ENCODE results near the gene TAF11.
A peak's percentile ranks its signal among the peaks of the same experiment; 100 is the strongest.
"Not testable (repeated sequence)": the region's sequence is repeated elsewhere in the genome, so short reads cannot be mapped to it uniquely, and the experiment has no call there.

Gene TAF11, protein sequence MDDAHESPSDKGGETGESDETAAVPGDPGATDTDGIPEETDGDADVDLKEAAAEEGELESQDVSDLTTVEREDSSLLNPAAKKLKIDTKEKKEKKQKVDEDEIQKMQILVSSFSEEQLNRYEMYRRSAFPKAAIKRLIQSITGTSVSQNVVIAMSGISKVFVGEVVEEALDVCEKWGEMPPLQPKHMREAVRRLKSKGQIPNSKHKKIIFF

DNA sequence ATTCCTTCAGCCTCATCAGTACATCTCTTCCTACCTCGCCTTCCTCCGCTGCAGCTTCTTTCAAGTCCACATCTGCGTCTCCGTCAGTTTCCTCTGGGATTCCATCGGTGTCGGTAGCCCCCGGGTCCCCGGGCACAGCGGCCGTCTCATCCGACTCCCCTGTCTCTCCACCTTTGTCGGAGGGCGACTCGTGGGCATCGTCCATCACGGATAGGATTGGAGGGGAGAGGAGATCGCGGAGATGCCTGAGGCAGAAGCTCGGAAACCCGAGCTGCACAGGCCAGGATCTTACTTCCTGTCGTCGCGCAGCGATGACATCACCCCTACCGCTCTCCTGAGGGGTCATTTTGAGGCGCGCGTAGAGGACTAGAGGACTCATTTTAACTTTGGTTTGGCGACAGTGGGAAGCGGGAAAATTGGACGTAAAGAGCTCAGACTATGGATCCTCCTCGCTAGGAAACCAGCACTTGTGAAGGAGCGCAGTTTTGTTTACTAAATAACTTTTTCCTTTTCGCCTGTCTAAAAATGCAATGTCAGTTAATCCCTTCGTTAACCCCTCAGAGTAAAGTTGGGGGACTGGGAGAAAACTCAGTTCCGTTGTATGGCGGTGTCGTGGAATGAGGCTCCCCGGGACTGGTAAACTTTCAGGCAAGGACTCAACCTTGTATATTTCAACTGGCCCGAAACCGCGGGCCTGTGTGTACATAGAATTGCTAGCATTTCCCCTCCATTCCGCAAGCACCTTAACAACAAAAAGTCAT, at the start of gene TAF11:
Gene TAF11, minus strand, starts transcription at position 290 of the 761 bp plus-strand sequence. Its CDS starts 85 bp downstream, at position 205.
- DNase-seq = peak; percentile 88 to 92

DNA sequence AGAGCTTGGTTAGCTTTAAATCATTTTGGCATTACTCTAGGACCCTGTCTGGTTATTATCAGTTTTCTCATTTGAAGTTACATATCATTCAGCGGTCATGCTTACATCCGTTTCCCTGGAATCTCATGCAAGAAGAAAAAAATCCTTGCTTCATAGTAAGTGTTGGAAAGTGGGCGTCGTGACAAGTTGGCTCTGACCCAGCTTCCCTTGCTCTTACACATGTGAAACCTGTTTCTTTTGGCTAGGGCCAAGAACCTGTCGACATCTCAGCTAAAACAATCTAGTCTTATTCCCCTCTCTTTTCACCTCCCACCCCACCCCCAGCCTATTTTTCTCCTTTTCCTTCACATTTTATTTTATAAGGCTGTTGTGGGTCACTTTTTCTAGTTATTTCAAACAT, 46.7 kb upstream of the TAF11 start:
- no peak for DNase-seq

DNA sequence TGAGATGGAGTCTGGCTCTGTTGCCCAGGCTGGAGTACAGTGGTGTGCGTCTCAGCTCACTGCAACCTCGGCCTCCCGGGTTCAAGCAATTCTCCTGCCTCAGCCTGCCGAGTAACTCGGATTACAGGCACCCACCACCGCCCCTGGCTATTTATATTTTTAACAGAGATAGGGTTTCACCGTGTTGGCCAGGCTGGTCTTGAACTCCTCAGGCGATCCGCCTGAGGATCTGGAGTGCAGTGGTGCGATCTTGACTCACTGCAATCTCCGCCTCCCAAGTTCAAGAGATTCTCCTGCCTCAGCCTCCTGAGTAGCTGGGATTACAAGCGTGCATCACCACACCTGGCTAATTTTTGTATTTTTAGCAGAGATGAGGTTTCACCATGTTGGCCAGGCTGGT, 44.4 kb upstream of the TAF11 start:
- DNase-seq = not testable (repeated sequence)

DNA sequence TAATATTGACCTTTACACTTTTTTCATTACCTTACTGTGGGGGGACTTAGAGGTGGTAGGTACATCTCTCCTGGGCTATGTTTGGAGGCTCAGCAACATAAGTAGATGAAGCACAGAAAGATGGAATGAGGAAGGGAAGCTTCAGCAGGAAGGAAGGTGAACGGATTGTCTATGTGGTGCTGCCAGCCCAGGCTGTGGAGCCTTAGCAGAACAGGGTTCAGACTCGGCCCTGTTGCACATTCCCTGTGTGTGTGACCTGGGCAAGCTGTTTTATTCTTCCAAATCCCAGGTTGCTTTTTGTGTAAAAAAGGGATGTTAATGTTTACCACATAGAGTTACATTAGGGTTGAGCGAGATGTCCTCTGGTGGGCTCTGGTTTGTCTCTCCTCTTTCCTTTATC, 42.4 kb upstream of the TAF11 start:
- DNase-seq = no peak

DNA sequence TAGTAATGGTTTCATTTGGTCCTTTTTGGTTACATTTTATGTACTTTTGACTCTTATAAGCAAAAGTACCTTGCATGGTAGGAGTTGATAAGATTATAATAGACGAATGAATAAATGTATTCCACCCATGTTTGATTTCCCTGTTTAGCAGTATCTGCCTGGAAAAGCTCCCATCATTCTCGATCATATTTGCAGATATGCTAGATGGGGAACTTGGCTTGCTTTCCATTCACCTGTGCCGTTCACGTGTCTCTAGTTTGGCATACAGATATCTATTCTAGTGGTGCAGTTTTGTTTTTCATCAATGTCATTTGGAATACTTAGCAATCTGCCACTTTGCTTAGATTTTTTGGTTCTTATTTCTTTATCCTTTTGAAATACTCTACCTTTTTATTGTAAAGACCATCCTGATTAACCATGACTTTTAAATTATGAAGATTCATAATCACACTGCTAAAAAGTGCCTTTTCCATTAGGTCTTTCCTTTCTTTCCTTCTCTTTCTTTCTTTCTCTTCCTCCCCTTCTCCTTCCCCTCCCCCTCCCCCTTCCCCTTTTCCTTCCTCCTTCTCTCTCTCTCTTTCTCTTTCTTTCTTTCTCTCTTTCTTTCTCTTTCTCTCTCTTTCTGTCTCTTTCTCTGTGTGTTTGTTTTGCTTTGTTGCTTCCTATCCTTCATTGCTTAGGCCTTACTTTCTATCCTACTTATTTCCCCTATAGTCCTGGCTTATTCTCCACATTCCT, 41.6 kb upstream of the TAF11 start:
- DNase-seq = no peak

DNA sequence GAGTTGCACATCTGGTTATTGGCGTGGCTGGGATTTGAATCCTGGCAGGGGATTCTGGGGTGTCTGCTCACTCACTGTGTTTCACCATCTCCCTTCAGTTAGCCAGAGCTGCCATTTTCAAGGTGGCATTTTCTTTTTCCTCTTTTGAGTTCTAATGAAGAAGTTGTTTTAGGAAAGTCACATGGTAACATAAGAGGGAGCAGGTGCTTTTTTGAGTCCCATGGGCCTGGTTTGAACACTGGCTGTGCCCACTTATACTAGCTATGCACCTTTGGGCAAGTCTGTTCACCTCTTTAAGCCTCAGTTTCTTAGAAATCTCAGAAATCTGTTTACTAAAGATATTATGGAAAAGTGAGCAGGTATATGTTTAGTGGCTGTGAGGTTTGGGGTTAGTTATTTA, 40.9 kb upstream of the TAF11 start:
- DNase-seq = no peak

DNA sequence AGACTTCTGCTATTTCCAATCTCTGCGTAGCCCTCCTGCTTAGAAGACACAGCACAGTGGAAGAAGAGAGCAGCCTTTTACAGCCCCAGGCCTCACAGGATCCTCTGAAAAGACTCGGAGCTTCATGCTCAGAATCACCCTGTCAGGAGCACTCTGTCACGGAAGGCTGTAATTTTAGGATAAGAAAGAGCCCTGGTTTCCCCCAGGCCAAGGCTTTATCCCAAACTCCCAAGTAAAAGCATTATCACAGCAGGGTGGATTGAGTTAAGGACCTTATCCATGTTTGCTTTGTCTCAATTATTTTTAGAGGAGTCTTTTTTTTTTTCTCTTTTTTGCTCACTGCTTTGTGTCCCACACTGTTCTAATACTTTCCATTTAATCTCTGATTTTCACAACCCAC, 40.4 kb upstream of the TAF11 start:
- no peak for DNase-seq

DNA sequence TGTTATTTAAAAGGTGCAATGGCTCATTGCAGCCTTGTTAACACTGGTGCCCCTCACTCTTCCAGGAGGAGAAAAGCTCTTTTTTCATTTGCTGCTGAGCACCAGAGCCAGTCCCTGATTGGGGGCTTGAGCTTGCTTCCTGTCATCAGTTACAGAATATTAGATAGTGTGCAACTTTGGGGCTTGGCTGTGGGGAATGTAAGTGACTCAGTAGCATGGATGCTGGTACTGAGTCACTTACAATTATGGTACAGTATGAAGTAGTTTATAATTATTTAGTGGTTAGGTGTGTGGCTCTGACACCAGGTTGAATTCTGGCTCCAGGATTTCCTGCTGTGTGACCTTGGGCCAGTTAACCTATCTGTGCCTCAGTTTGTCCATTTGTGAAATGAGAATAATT, 38.8 kb upstream of the TAF11 start:
- DNase-seq = no peak

DNA sequence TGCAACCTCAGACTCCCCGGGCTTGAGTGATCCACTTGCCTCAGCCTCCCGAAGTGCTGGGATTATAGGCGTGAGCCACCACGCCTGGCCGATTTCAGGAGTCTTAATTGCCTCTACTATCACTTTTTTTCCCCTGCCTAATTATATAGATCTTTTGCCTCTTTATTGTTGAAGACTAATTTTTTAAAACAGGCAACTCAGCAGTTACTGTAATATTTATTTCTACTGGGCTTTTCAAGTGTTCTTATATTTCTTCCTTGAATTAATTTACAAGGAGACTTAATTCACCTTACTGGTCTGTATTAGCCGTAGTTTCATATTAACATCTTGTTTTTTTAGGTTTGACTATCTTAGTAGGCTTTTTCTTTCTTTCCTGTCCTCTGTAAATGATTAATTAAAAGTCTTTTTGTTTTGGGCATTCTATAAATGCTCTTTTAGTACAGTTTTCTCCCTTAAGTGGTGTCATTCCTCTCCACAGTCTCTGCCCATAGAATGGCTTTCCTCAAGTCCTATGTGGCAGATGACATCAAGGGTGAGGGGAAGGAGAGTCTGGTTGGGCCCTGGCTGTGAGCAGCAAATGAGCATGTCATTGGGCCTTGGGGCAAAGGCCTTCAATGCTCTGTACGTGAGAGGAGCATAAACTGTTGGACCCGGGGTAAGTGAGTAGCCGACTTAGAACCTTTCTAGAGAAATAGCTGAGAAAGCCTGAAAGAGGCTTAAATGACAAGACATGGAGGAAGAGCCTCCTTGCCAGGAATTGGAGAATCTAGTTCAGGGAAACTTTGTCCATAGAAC, 37.2 kb upstream of the TAF11 start:
- DNase-seq = no peak

DNA sequence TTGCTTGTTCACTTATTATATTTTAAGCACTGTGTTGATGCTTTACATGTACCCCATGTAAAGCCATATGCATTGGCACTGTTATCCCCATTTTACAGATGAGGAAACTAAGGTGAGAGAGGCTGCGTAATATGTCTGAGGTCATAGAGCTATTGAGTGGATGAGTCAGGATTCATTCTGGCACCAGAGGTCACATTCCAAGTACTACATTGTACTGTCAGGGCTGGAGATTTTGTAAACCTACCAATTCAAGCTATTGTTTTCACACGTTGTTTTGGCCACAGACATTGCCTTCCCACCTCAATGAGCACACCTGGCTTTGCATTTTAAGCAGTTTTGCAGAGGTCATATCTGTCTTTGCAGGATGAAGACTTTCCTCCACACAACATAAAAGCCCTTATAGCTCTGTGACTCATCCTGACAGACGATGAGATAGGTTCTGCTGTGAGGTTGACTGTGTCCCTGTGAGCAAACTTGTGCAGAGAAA, 34.4 kb upstream of the TAF11 start:
- DNase-seq = no peak

DNA sequence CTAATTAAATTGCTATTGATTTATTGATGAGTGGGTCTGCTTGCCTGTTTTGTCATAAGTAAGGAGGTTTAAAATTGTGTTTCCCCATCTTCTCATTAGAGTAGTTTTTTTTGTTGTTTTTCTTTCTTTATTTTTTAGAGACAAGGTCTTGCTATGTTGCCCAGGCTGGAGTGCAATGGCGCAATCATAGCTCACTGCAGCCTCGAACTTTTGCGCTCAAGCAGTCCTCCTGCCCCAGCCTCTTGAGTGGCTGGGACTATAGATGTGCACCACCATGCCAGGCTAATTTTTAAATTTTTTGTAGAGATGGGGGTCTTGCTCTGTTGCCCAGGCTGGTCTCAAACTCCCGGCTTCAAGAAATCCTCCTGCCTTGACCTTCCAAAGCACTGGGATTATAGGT, 32.3 kb upstream of the TAF11 start:
- DNase-seq = no peak

DNA sequence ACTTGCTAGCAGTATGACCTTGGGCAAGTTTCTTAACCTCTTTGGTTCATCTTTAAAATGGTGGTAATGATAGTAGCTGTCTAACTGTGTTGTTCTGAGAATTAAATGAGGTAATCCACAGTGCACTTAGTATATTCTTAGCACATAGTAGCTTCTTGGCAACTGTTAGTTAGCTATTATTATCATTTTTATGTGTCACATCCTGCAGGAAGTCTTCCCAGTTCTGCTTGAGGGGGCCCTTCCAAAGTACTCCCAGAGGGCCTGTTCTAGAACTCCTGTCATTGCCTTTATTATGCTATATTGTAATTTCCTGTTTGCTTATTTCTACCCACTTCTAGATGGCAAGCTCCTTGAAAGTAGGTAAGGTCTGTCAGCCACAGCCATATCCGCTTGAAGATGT, 31.8 kb upstream of the TAF11 start:
- DNase-seq = no peak

DNA sequence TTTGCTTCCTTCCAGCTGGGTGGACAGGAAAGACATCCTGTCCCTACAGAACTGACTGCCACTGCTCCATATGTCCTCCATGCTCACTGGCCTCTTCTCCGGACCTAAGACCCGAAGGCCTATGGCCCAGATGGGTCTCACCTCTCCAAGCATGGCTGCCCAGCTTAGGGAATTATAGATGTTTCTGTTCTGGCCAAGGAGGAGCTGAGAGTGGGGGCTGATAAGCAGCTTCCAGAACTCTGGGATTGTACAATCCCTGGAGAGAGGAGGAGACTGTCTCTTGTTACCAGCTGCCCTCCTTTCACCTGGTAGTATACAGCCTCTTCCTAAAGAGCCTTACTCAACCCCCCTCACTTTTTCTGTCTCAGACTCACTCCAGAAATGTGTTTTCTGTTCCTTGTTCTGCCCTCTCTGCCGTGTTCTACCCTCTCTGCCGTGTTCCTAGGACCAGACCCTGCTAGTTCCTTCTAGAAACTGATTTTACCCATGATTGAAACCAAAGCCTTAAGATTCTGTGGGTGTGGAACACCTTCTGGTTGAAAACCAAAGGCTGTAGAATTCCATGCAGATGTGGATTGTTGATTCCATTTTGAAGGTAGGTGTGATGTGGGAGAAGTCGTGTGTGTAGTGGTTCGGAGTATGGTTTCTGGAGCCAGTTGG, 29.9 kb upstream of the TAF11 start:
- no peak for DNase-seq

DNA sequence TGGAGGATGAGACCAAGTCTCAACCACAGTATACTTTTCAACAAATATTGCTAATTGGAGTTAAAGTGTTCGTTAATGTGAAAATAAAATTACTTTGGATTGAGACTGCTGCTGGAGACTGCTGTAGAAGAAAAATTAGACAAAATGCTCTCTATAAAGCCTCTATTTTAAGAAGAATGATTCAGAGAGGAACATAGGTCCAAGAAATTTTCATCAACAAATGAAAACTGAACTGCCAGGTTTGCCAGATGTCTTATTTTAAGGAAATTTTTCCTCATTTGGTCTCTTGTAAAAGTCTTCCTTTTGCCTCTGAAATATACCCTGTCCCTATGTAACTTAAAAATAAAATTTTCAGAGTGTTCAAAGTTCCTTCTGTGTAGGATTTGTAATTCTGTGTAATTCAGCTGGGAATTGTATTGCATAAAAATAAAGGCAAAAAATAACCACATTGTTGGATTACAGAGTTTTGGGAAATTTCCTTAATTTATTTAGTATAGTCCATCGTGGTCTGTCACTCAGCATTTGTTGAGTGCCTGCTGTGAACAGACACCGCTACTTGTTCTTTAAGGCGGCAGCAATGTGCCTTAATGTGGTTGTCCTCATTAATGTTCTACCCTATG, 28.6 kb upstream of the TAF11 start:
- no peak for DNase-seq

DNA sequence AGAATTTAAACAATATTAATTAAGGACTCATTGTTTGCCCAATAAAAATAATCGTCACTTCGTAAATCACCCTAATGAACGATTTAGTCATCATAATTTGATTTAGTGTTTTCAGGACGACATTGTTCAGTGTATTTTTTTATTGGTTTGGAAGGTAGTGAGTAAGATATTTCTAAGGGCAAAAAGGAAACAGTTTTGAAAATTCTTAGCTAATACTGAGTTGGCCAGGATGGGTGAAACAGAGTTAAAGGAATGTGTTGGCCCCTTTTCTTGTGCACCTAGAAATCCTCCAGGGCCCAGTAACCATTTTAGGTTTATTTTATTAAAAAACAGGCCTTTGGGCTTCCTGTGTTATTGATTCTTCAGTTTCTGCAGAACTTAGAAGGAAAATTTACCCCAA, 26.5 kb upstream of the TAF11 start:
- no peak for DNase-seq

DNA sequence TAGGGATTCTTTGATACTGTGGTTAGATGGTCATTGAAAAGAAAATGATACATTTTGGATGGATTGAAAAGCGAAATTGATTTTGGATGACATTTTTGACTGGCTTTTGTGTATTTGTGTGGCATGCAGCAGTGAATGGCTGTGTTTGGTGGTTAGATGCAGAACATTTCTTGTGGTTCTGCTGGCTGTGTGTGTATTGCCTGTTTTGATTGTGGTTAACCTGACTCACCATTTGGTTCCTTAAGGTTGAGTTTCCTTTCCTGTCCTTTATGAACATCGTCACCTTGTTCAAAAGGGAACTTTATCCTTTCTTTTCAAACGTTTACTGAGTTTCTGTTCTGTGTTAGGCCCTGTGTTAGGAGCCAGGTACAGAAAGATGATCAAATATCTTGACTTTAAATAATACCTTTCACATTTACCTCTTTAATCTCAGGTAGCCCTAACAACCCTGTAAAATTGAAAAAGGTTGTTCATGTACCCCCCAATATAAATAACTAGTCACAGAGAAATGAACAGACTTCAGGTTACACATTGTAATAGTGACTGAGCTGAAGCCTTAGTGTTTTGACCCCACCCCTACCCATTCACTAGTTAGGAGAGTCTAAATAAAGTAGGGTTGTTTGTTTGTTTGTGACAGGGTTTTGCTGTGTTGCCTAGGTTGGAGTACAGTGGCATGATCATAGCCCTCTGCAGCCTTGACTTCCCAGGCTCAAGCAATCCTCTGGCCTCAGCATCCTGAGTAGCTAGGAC, 25.0 kb upstream of the TAF11 start:
- DNase-seq = peak in 1 of 2 donors; percentile 56

DNA sequence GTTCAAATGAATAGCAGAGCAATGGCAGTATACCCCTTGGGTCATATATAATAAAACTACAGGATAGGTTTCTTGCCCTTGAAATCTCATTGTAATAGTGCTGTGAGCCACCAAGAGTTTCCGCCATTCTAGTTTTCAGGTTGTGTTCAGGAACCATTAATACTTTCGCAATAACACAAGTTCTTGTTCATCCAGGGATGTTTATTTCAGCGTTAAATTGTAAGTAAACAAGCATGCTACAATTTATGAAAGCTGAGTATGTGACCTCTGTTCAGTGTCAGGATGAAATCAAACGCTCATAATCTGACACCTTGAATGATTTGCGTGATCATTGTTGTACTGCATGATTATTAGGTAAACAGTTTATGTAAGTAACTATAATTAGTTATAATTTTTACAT, 24.0 kb upstream of the TAF11 start:
- no peak for DNase-seq

DNA sequence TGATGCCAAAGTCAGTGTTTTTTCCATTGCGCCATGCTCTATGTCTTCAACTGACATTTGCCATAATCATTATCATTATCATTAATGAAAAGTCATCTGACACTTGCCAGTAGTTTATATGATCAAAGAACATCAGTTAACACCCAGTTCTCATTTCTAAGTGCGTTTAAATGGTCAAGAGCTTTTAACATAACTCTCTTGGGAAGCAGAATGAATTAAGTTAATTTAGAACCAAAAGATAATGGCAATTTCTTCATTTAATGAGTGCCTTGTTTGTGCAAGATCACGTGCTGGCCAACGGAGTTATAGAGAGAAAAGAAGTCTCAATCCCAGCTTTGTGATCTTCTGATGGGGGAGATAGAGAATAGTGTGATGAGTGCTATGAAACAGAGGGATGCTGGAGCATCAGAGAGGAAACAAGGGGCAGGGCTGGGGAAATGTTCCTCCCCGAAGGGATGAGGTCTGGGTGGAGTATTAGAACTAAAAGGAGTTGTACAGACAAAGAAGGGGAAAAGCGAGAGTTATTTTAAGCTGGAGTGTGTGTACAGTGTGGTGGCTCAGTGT, 21.6 kb upstream of the TAF11 start:
- DNase-seq = no peak

DNA sequence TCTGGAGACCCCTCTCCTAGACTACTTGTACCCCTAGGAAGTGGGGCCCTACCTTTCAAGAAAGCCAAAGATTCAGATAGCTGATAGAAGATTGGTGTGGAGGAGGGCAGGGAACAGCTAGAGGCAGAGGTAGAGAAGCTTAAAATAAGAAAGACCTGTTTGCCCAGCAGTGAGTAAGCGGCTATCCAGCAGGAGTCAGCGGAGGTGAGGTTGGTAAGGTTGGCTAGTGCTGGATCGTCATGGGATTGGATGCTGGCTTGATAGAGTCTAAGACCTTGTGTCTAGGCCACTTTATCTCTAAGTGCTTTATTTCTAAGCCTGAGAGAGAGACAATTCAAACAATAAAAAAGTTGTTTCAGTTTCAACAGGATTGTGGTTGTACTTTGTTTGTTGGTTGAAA, 20.4 kb upstream of the TAF11 start:
- no peak for DNase-seq

DNA sequence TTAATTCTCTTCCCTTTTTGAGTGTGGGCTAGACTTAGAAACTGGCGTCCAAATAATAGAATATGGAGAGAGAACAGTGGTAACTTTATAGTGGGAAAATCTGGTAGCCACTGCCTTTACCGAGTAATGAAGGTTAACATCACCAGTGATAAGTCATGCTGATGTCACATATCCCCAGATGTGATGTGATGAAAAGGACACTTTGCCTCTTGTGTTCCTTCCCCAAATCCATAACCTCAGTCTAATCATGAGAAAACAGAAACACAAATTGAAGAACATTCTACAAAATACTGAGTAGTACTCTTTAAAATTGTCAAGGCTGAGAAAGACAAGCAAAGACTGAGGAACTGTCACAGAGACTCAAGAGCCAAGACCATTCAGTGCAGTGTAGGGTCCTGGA, 19.0 kb upstream of the TAF11 start:
- no peak for DNase-seq
